Anterior cingulate cortex (tissue), 58 donors: ENCODE results near the gene ITM2B.

Experiments
- DNase-seq, 58 donors: peaks; one replicate each; lab custom pipeline; 2025; lab: John Stamatoyannopoulos, UW

The ITM2B gene

GRCh38 chr13:48302871-48303358, 69.9 kb downstream of the ITM2B start:
- peak in 2 of 58 donors; percentile 56 to 72 for DNase-seq

GRCh38 chr13:48303359-48304142, 70.5 kb downstream of the ITM2B start, which contains the start of gene RB1:
Gene RB1, plus strand, starts transcription at chr13:48303751. Its CDS starts 162 bp downstream, at chr13:48303913.
- peak in 56 of 58 donors; percentile 21 to 91 (median 76) for DNase-seq

- peak in 13 of 58 donors; percentile 9 to 53 (median 25) for DNase-seq
Measured at GRCh38 chr13:48304143-48304876, 71.3 kb downstream of the ITM2B start.

- no peak for DNase-seq
Measured at GRCh38 chr13:48311223-48311622, 78.2 kb downstream of the ITM2B start.

GRCh38 chr13:48315969-48316650, 83.1 kb downstream of the ITM2B start:
- no peak for DNase-seq

GRCh38 chr13:48316826-48317510, 84.0 kb downstream of the ITM2B start:
- no peak for DNase-seq

- DNase-seq, result no peak
Measured at GRCh38 chr13:48317511-48318376, 84.7 kb downstream of the ITM2B start.

GRCh38 chr13:48318377-48318811, 85.4 kb downstream of the ITM2B start:
- DNase-seq, result no peak

- no peak for DNase-seq
Measured at GRCh38 chr13:48318821-48319511, 86.0 kb downstream of the ITM2B start.
